NCI-H1436 (cell line): ENCODE data around the gene APLP2.

ENCODE experiments used
- DNase-seq: peaks from one replicate; lab custom pipeline; 2025; lab: John Stamatoyannopoulos, UW

APLP2 gene

GRCh38 chr11:130146796-130147195 lies 77.1 kb downstream of the APLP2 start:
- DNase-seq: no peak

GRCh38 chr11:130148796-130149326 lies 79.2 kb downstream of the APLP2 start:
- DNase-seq: no peak

- no peak for DNase-seq
These were observed 81.1 kb downstream of the APLP2 start for GRCh38 chr11:130150790-130151189.

DNA sequence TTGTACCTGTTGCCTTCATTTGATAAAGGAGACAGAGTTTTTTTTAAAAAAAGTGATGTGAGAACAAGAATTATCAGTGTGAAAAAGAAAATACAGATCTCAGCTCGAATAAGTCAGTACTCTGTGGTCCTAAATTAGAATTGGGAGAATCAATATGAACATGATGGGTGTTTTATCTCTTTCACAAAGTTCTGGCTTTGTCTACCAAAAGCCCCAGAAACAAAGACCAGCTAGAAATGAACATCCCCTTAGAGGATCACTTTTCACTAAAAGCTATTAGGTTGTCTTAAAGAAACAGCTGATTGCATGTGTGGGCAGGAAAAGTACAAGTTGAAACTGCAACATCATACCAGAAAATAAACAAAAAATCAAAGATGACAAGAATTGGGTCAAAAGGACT lies 81.5 kb downstream of the APLP2 start:
- DNase-seq: no peak

- DNase-seq: no peak
These were observed 86.7 kb downstream of the APLP2 start for GRCh38 chr11:130156108-130157022.

- DNase-seq: no peak
These were observed 87.4 kb downstream of the APLP2 start for GRCh38 chr11:130157101-130157500.

GRCh38 chr11:130157840-130158239 lies 88.1 kb downstream of the APLP2 start:
- DNase-seq: no peak

DNA sequence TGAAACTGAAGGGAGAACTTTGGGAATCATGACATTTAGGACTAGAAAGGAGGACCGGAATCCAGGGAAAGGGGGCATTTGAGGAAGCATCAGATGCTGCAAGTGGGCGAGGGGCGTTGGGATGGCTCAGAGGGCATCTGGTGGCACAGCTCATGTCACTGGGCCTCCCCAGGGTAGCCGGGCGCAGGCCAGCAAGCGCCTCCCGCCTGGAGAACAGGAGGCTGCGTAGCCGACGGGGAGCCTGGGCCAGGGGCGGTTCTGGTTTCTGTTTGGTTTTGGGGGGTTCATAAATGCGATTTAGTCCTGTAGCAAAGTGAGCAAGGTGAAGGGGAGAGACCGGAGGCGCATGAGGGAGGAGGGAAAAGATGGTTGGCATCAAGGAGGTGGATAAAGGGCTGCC lies 89.4 kb downstream of the APLP2 start:
- DNase-seq: no peak

GRCh38 chr11:130159657-130160497 lies 90.2 kb downstream of the APLP2 start, which contains the start of gene ST14:
Gene ST14 (plus strand): TSS chr11:130159782. CDS start chr11:130159980, 198 bp downstream.
- peak; percentile 31 for DNase-seq

GRCh38 chr11:130160498-130161155 lies 90.9 kb downstream of the APLP2 start:
- DNase-seq: no peak

- DNase-seq: no peak
These were observed 91.9 kb downstream of the APLP2 start for GRCh38 chr11:130161441-130162145.

GRCh38 chr11:130162733-130163132 lies 93.0 kb downstream of the APLP2 start:
- DNase-seq: no peak

- no peak for DNase-seq
These were observed 93.9 kb downstream of the APLP2 start for GRCh38 chr11:130163346-130164220.

GRCh38 chr11:130164221-130164570 lies 94.5 kb downstream of the APLP2 start:
- DNase-seq: no peak

GRCh38 chr11:130165601-130166456 lies 96.1 kb downstream of the APLP2 start:
- no peak for DNase-seq

GRCh38 chr11:130166457-130166784 lies 96.7 kb downstream of the APLP2 start:
- DNase-seq: no peak

DNA sequence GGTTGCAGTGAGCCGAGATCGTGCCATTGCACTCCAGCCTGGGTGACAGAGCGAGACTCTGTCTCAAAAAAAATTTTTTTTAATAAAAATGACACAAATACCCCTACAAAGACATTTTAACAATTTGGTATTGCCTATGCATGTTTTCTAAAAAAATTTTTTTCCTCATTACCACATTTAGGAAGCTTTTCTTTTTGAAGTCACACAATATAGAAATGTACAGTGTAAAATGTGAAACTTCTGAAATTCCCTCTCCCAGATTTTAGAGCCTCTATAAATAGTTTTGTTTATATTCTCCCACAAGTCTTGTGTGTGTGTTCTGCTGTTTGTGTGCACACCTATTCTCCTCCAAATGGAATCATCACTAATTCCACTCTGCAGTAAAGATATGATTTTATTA lies 97.5 kb downstream of the APLP2 start:
- DNase-seq: no peak

DNA sequence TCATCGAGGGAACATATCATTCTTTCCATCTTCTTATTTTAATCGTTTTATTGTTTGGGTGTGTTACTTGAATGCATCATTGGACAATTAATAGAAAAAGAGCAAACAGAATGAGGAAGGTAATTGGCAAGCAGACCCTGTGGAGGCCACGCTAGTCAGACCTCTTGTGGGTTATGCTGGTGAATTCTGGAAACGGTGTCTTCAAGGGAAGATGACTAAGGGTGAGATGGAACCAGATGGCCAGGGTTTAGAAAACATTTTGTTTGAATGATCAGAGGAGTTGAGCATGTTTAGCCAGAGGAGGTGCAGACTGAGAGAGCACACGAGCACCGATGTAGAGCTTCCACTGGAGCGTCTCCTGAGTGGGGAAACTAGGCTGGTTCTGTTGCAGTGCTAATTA lies 98.4 kb downstream of the APLP2 start:
- DNase-seq: no peak

DNA sequence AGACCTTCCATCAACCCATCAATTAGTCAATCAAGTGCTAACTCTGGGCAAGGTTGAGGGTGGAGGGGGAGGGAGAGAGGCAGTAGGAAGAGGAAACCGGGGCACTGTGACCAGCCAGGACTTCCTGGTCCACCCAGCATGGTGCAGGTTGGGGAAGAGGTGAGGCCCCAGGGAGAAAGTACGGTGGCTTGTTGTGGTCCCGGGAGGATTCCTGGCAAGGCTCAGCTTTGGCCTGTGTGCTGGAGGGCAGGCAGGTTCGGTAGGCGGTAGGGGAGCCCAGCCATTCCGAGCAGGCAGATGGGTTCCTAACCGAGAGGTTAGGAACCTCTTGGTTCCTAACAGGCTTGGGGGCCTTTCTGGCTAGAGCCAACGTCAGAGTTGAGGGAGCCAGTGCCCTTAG lies 100.7 kb downstream of the APLP2 start:
- no peak for DNase-seq

GRCh38 chr11:130171534-130171933 lies 101.8 kb downstream of the APLP2 start:
- DNase-seq: no peak
